Lung (tissue), 12 donors: ENCODE data around the gene TNFRSF4. TPM values are rescaled to one million over a fixed set of nuclear protein-coding genes. Genes with fewer than 3 reads are reported as not detected.

ENCODE experiments used
- ATAC-seq: fragments of 200-7000 bp; cut with Tn5 transposase; one replicate; pipeline ENCODE4 v1.9.1; 2020; ENCODE audit warnings: moderate number of reproducible peaks; ENCODE audit not compliant: insufficient read depth, low FRiP score
- DNase-seq, 3 donors: peaks; one replicate each; pipeline ENCODE4 v3.0.0-alpha.2; 2013 to 2017
- H3K27ac ChIP-seq, 2 donors: one replicate each; pipeline ENCODE4 v1.5.1; 2013; ENCODE audit warnings: mild to moderate bottlenecking in 2 of 2, moderate library complexity in 2 of 2, control low read depth in 1 of 2, inconsistent platforms in 1 of 2, low read depth in 1 of 2, low read length in 1 of 2
- H3K27me3 ChIP-seq, 3 donors: one replicate each; pipeline ENCODE4 v1.5.1; 2013; ENCODE audit warnings: low read length in 2 of 3; ENCODE audit not compliant: control insufficient read depth in 3 of 3, insufficient read depth in 3 of 3
- H3K36me3 ChIP-seq, 4 donors: one replicate each; pipeline ENCODE4 v1.5.1; 2013; ENCODE audit warnings: low read length in 4 of 4, mild to moderate bottlenecking in 1 of 4, moderate library complexity in 1 of 4; ENCODE audit not compliant: control insufficient read depth in 4 of 4, insufficient read depth in 4 of 4
- H3K4me1 ChIP-seq, 5 donors: one replicate each; pipeline ENCODE4 v1.5.1; 2013; ENCODE audit warnings: low read length in 5 of 5, mild to moderate bottlenecking in 2 of 5, moderate library complexity in 1 of 5; ENCODE audit not compliant: control insufficient read depth in 5 of 5, insufficient read depth in 5 of 5
- H3K4me3 ChIP-seq: one replicate; pipeline ENCODE4 v1.5.1; 2013; ENCODE audit warnings: mild to moderate bottlenecking, control low read depth, moderate library complexity
- H3K9ac ChIP-seq, 2 donors: one replicate each; pipeline ENCODE4 v1.5.1; 2013; ENCODE audit warnings: low read length in 2 of 2, control low read depth in 1 of 2; ENCODE audit not compliant: insufficient read depth in 1 of 2
- H3K9me3 ChIP-seq, 4 donors: one replicate each; pipeline ENCODE4 v1.5.1; 2013; ENCODE audit warnings: low read length in 3 of 4, mild to moderate bottlenecking in 1 of 4, moderate library complexity in 1 of 4; ENCODE audit not compliant: control insufficient read depth in 4 of 4, insufficient read depth in 3 of 4
- WGBS, 2 donors: extraction: QIAGEN DNeasy Blood & Tissue Kit; methylation state at CpG; one replicate each; pipeline ENCODE4 v1.1.7; 2013; 5-methylcytosine and 5-hydroxymethylcytosine counted together
- polyA plus RNA-seq, 2 donors: library from polyadenylated mRNA; stranded (reverse); fragments of 200-250 nt; gene quantifications; one replicate each; pipeline ENCODE4 v1.2.1, GENCODE V29; 2013
- total RNA-seq, 2 donors: library from RNA; depleted of rRNA in 1 of 2; stranded (reverse); fragments of >200 nt in 1 of 2; gene quantifications; one replicate each; pipeline ENCODE4 v1.2.1, GENCODE V29; 2014 to 2021
- TF ChIP-seq, protein P1 (sequence below): IDR thresholded peaks from 2 replicates; pipeline ENCODE4 v1.5.1; 2012; ENCODE audit warnings: mild to moderate bottlenecking; ENCODE audit errors: control extremely low read depth, extremely low read depth
- donor health status: control.
- donor health status: control.
- donor health status: Bipolar disorder and iron deficiency.
- donor health status: healthy.
- donor health status: DM: yes; HTN: yes; CAD: no.

Gene TNFRSF4
- total and polyA plus RNA-seq, 4 donors, result 3.6 to 11.3 (median 6.9) TPM

DNA sequence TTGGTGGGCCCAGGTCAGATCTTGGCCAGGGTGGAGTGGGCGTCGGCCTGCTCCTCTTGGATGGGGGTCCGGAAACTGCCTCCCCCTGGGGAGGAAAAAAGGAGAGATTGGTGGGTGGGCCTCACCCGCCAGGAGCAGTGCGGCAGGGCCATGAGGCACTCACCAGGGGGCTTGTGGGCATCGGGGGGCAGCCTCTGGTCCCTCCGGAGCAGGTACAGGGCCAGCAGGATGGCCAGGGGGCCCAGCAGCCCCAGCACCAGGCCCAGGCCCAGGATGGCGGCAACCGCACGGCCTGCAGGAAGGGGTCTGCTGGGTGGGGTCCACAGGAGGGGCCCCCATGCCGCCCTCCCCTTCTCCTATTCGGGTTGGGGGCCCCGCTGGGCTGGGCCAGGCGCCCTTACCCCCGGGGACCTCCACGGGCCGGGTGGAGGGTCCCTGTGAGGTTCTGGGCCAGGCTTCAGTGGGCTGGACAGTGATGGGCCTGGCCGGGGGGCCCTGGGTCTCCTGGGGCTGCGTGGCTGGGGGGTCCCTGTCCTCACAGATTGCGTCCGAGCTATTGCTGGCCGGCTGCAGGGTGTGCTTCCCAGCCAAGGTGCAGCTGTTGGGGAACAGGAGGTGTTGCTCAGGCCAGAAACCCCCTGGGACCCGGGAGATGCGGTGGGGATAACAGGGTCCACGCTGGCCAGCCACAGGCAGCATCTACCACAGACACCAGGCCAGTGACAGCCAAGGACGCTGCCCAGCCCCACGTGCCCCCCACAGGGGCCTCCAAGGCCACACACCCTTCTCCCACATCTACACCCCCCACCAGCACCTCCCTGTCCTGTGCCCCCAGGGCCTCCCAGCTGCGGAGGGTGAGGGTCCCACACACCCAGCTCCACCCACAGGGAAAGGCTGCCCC is 2.2 kb downstream of the TNFRSF4 start:
- Histone ChIP-seq H3K9me3 (no peaks in the 10 kb centered on the region), H3K4me1 (peaks cover 0 to 33% (median 0%) of the 10 kb centered on the region in 5 donors), H3K4me3 (peak overlapping the region; percentile 6), H3K27me3 (peaks cover 3 to 12% (median 4%) of the 10 kb centered on the region in 3 donors), H3K36me3 (peaks cover 0 to 12% (median 1%) of the 10 kb centered on the region in 4 donors), H3K27ac (no peak overlapping the region), H3K9ac (no peak overlapping the region)
- DNase-seq (peak in 1 of 3 donors; percentile 6), ATAC-seq (no peak)
- 89 to 90% methylated on average over 25 to 28 of the region's 28 CpGs for WGBS, 2 donors
- TF ChIP-seq, protein P1, sequence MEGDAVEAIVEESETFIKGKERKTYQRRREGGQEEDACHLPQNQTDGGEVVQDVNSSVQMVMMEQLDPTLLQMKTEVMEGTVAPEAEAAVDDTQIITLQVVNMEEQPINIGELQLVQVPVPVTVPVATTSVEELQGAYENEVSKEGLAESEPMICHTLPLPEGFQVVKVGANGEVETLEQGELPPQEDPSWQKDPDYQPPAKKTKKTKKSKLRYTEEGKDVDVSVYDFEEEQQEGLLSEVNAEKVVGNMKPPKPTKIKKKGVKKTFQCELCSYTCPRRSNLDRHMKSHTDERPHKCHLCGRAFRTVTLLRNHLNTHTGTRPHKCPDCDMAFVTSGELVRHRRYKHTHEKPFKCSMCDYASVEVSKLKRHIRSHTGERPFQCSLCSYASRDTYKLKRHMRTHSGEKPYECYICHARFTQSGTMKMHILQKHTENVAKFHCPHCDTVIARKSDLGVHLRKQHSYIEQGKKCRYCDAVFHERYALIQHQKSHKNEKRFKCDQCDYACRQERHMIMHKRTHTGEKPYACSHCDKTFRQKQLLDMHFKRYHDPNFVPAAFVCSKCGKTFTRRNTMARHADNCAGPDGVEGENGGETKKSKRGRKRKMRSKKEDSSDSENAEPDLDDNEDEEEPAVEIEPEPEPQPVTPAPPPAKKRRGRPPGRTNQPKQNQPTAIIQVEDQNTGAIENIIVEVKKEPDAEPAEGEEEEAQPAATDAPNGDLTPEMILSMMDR, result no peak

GRCh38 chr1:1210726-1211540 is 3.0 kb downstream of the TNFRSF4 start:
- Histone ChIP-seq H3K27me3 (peaks cover 3 to 13% (median 4%) of the 10 kb centered on the region in 3 donors), H3K4me3 (no peak overlapping the region), H3K27ac (no peak overlapping the region), H3K36me3 (peaks cover 0 to 4% (median 1%) of the 10 kb centered on the region in 4 donors), H3K4me1 (peaks cover 0 to 39% (median 0%) of the 10 kb centered on the region in 5 donors), H3K9ac (no peak overlapping the region), H3K9me3 (no peaks in the 10 kb centered on the region)
- peak in 1 of 3 donors; percentile 1 for DNase-seq
- WGBS, 2 donors, result 95 to 97% methylated on average over 28 to 31 of the region's 31 CpGs
- no peak for ATAC-seq
- TF ChIP-seq, protein P1, result no peak

DNA sequence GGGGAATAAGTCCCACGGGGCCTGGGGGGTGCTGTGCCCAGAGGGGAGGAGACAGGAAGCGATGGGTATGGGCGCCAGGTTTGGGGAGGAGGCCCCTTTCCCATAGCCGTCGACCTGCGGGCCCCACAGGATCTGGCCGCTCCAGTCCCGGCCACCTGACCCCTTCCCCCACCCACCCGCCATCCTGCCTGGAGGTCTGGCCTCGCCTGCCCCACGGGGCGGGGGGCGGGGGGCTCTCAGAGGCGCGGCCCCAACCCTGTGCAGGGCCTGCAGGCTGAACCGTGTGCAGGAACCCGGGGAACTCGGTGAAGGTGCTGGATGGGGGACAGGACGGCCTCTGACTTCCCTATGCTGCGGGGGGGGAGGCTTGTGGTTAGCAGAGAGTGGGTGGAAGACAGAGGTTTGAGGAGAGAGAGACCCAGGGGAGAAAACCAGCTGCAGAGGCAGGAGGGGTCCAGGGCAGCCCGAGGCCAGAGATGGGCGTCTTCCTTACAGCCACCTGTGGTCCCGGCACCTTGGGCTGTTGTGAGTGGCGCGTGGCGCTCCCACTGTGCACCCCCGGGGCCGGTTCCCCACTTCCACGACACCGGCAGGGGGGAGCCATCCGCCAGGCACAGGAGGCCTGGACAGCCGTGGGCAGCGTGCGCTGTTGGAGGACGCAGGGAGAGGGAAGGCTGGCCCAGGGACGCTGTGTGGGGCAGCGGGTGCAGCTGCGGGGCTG is 5.1 kb downstream of the TNFRSF4 start:
- Histone ChIP-seq H3K27me3 (peaks cover 4 to 19% (median 7%) of the 10 kb centered on the region in 3 donors), H3K36me3 (no peaks in the 10 kb centered on the region), H3K9ac (no peak overlapping the region), H3K4me3 (no peak overlapping the region), H3K4me1 (peaks cover 0 to 24% (median 0%) of the 10 kb centered on the region in 5 donors), H3K9me3 (no peaks in the 10 kb centered on the region), H3K27ac (no peak overlapping the region)
- DNase-seq (no peak), ATAC-seq (no peak)
- 28 to 46% methylated on average over 33 to 38 of the region's 38 CpGs for WGBS, 2 donors
- TF ChIP-seq, protein P1, result no peak
